Peyer's patch (tissue), 4 donors: Measurements from ENCODE around the gene RREB1. TPM values are rescaled to one million over a fixed set of nuclear protein-coding genes. Genes with fewer than 3 reads are reported as not detected.

ENCODE experiments used
- DNase-seq, 3 donors: peaks; one replicate each; pipeline ENCODE4 v3.0.0-alpha.2; 2017 to 2019
- H3K27ac ChIP-seq, 4 donors: fragments of 200-600 bp; sonication (generic); one replicate each; pipeline ENCODE4 v1.5.1; 2016 to 2019
- H3K27me3 ChIP-seq, 2 donors: fragments of 200-600 bp; sonication (generic); one replicate each; pipeline ENCODE4 v1.5.1; 2019
- H3K36me3 ChIP-seq, 3 donors: fragments of 200-600 bp; sonication (generic); one replicate each; pipeline ENCODE4 v1.5.1; 2016 to 2019
- H3K4me1 ChIP-seq, 4 donors: fragments of 200-600 bp; sonication (generic); one replicate each; pipeline ENCODE4 v1.5.1; 2016 to 2019
- H3K4me3 ChIP-seq, 4 donors: fragments of 200-600 bp; sonication (generic); 1 replicate in 3 of 4; 2 replicates in 1 of 4; pipeline ENCODE4 v1.5.1; 2016 to 2019; ENCODE audit warnings: mild to moderate bottlenecking in 1 of 4
- H3K9me3 ChIP-seq, 4 donors: fragments of 200-600 bp; sonication (generic); one replicate each; pipeline ENCODE4 v1.5.1; 2016 to 2019; ENCODE audit warnings: mild to moderate bottlenecking in 1 of 4
- POLR2A ChIP-seq, 2 donors: fragments of 450-650 bp; IDR thresholded peaks; one replicate each; pipeline ENCODE4 v1.5.1; 2017; ENCODE audit warnings: antibody characterized with exemption in 2 of 2, mild to moderate bottlenecking in 2 of 2, moderate library complexity in 2 of 2
- total RNA-seq, 4 donors: library from RNA; depleted of rRNA; stranded (reverse); fragments of >200 nt; gene quantifications; one replicate each; pipeline ENCODE4 v1.1.0, GENCODE V29; 2016
- TF ChIP-seq, protein P1 (sequence below), 6 experiments: fragments of 450-650 bp in 4 of 6; fragments of 200-600 bp in 2 of 6; sonication (generic) in 1 of 6; IDR thresholded peaks; one replicate each; pipeline ENCODE4 v1.5.1; 2017 to 2019; ENCODE audit warnings: antibody characterized with exemption in 6 of 6, mild to moderate bottlenecking in 3 of 6, moderate library complexity in 1 of 6

Gene RREB1
- total RNA-seq, 4 donors from 2014 or later, result 65.0 to 118 (median 113) TPM

DNA sequence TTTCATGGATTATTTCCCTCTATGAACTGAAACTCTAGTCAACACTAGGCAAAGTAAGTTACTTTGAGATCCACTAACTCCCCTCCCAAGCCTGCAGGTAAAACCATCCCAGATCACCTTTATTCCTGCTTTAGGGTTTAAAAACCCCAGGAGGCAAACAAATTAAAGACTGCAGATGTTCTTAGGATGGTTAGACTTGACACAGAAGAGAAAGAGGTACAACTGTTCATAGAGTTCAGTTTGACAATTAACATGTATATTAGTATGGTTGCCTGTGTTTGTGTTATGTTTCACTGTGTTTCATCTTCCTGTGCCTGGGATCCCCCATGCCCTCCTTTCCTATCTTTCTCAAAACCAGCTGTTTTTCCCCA, 53.5 kb downstream of the RREB1 start:
- peaks cover 1 to 73% (median 7%) of the 10 kb centered on the region in 4 donors for H3K4me1 ChIP-seq
- H3K36me3 ChIP-seq, result no peaks in the 10 kb centered on the region
- H3K27me3 ChIP-seq, result no peaks in the 10 kb centered on the region
- no peak for DNase-seq
- no peak overlapping the region for H3K4me3 ChIP-seq
- H3K27ac ChIP-seq, result peak overlapping the region in 1 of 4 donors; percentile 28
- no peaks in the 10 kb centered on the region for H3K9me3 ChIP-seq
- no peak for TF ChIP-seq POLR2A (IDR thresholded peaks at IDR 0.05)
- TF ChIP-seq, protein P1, sequence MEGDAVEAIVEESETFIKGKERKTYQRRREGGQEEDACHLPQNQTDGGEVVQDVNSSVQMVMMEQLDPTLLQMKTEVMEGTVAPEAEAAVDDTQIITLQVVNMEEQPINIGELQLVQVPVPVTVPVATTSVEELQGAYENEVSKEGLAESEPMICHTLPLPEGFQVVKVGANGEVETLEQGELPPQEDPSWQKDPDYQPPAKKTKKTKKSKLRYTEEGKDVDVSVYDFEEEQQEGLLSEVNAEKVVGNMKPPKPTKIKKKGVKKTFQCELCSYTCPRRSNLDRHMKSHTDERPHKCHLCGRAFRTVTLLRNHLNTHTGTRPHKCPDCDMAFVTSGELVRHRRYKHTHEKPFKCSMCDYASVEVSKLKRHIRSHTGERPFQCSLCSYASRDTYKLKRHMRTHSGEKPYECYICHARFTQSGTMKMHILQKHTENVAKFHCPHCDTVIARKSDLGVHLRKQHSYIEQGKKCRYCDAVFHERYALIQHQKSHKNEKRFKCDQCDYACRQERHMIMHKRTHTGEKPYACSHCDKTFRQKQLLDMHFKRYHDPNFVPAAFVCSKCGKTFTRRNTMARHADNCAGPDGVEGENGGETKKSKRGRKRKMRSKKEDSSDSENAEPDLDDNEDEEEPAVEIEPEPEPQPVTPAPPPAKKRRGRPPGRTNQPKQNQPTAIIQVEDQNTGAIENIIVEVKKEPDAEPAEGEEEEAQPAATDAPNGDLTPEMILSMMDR (IDR thresholded peaks at IDR 0.05), result no peak

DNA sequence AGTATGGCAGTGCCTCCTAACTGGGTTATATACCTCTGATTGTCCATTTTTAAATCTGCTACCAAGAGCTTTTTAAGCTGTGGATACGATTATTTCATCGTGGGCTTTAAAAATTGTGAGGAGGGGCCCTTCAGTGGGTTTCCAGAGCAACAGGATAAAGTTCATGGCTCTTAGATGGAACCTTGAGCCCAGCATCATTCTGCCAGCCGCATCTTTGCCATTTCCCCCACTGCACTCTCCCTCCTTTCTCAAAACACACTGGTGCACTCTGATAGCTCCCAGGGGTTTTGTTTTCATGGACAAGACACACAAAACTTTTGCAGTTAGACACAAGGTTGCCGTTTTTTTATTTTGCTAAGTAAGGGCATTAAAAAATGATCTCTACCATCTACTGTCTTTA, 54.1 kb downstream of the RREB1 start:
- peaks cover 0 to 74% (median 10%) of the 10 kb centered on the region in 4 donors for H3K4me1 ChIP-seq
- no peak for DNase-seq
- TF ChIP-seq, protein P1 (IDR thresholded peaks at IDR 0.05), result no peak
- TF ChIP-seq POLR2A (IDR thresholded peaks at IDR 0.05), result no peak
- H3K9me3 ChIP-seq, result no peaks in the 10 kb centered on the region
- no peaks in the 10 kb centered on the region for H3K36me3 ChIP-seq
- no peaks in the 10 kb centered on the region for H3K27me3 ChIP-seq
- H3K4me3 ChIP-seq, result no peak overlapping the region
- no peak overlapping the region for H3K27ac ChIP-seq

DNA sequence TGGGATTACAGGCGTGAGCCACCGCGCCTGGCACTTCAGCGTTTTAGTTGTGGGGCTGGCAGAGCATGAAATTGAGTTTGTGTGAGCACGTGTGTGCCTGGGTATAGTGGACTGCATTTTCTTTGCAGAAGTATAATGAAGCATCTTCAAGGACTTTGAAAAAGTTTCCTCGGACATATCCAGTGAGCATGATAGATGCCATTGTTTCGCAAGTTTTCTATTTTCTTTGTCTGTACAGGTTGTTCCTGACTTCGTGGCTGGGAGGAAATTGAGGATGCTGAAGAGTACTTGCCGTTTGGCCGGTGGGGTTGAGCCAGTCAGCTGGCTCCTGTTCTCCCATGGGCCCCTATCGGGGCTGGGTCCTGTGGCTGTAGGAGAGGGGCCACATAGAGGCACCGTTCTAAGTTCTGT, 55.9 kb downstream of the RREB1 start:
- TF ChIP-seq, protein P1 (IDR thresholded peaks at IDR 0.05), result no peak
- TF ChIP-seq POLR2A (IDR thresholded peaks at IDR 0.05), result no peak
- H3K27me3 ChIP-seq, result no peaks in the 10 kb centered on the region
- no peaks in the 10 kb centered on the region for H3K36me3 ChIP-seq
- H3K4me1 ChIP-seq, result peaks cover 0 to 74% (median 12%) of the 10 kb centered on the region in 4 donors
- H3K4me3 ChIP-seq, result no peak overlapping the region
- no peak for DNase-seq
- no peaks in the 10 kb centered on the region for H3K9me3 ChIP-seq
- H3K27ac ChIP-seq, result no peak overlapping the region

DNA sequence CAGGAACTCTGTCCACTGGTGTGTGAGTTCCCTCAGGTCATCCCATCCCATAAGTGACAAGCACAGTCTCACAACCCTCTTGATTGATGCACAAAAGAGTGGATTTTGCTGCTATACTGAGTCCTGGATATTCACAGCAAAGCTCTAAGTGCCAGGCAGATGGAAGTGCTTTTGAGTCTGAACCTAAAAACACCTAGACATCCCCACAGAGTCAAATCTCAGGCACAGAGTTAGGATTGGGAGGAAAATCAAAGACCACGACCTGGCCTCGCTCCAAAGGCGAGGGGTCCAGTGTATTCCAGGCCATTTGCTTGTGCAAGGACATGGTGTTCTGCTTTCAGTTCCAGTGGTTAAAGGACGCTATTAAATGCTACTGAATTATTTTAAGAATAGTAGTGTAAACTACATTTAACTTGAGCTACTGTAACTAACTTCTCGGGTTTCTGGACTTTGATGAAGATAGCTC, 56.8 kb downstream of the RREB1 start:
- Histone ChIP-seq H3K4me1 (peaks cover 4 to 81% (median 17%) of the 10 kb centered on the region in 4 donors), H3K27me3 (no peaks in the 10 kb centered on the region), H3K36me3 (no peaks in the 10 kb centered on the region), H3K27ac (peak overlapping the region in 2 of 4 donors; percentile 51 to 68), H3K4me3 (no peak overlapping the region), H3K9me3 (no peaks in the 10 kb centered on the region)
- TF ChIP-seq, protein P1 (IDR thresholded peaks at IDR 0.05), result no peak
- no peak for TF ChIP-seq POLR2A (IDR thresholded peaks at IDR 0.05)
- DNase-seq, result no peak

DNA sequence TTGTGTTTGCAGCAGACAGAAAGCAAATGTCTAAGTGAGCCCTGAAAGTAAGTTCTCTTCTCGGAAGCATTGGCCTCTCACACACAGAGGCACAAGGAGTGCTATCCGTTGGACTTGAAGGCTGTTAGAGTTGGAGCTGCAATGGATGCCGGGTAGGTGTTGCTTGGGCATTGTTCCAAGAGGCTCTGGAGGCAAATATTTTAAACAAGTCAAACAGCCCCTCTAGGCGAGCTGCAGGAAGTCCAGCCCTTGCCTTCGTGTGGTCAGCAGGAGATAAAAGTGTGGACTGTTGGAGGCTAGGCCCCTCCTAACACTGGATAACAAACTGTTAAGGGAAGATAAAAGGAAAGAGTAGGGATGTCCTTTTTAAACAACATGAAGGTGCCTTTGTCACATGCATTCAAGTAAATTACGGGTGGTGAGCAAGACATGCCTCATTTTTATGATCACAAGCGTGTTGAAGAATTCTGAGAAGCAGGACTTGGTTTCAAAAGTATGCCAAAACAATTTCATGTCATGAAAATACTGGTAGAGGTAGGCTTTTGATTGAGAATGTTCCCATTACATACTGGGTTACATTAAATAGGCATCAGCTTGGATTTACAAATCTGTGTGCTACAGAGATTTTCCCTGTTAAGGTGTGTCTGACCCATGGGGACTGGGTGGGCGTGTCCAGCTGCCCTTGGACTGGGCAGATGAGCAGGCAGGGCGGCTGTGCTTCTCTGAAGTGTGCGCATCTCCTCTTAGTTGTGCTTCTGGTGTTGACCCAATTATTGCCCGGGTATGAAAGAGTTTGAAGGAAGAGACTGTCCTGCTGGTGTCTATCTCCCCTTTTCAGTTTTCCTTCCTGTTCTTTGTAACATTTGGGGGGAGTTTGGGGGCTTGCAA, 57.5 kb downstream of the RREB1 start:
- Histone ChIP-seq H3K36me3 (no peaks in the 10 kb centered on the region), H3K4me3 (no peak overlapping the region), H3K4me1 (peaks cover 4 to 81% (median 17%) of the 10 kb centered on the region in 4 donors), H3K9me3 (no peaks in the 10 kb centered on the region), H3K27ac (peak overlapping the region in 2 of 4 donors; percentile 51 to 68), H3K27me3 (no peaks in the 10 kb centered on the region)
- TF ChIP-seq, protein P1 (IDR thresholded peaks at IDR 0.05), result no peak
- TF ChIP-seq POLR2A (IDR thresholded peaks at IDR 0.05), result no peak
- DNase-seq, result no peak
